K562 (cell line): ENCODE measurements around the gene PFN3. TPM values are rescaled to one million over a fixed set of nuclear protein-coding genes. Genes with fewer than 3 reads are reported as not detected.

Experiments used
- BRD9 ChIP-seq: fragments of 450-650 bp; IDR thresholded peaks from 2 replicates; pipeline ENCODE4 v1.6.1; 2018; ENCODE audit warnings: low read depth; ENCODE audit not compliant: partially characterized antibody
- CBX3 ChIP-seq, 2 experiments: IDR thresholded peaks; 1 replicate in 1 of 2; 2 replicates in 1 of 2; pipeline ENCODE4 v1.6.1; 2012; ENCODE audit warnings: inconsistent platforms in 2 of 2, low read length in 2 of 2, borderline replicate concordance in 1 of 2, control low read depth in 1 of 2
- CCNT2 ChIP-seq: IDR thresholded peaks from 2 replicates; pipeline ENCODE4 v1.6.1; 2011; ENCODE audit warnings: borderline replicate concordance, low read depth, mild to moderate bottlenecking, moderate library complexity, mixed read lengths, low read length; ENCODE audit not compliant: insufficient read length; ENCODE audit errors: extremely low read depth
- ELF2 ChIP-seq: fragments of 250-450 bp; sonication (Bioruptor Pico); IDR thresholded peaks from 2 replicates; pipeline ENCODE4 v1.5.0; 2021; ENCODE audit warnings: mild to moderate bottlenecking
- ESRRB ChIP-seq: fragments of 250-450 bp; sonication (Bioruptor Pico); IDR thresholded peaks from 2 replicates; pipeline ENCODE4 v1.5.0; 2020; ENCODE audit warnings: mild to moderate bottlenecking, moderate library complexity, borderline replicate concordance
- FOXP1 ChIP-seq: sonication (generic); formaldehyde crosslinking; IDR thresholded peaks from 2 replicates; pipeline ENCODE4 v1.8.0; 2022; ENCODE audit warnings: mild to moderate bottlenecking, missing genetic modification reagents
- GTF3C2 ChIP-seq: IDR thresholded peaks from 3 replicates; pipeline ENCODE4 v1.6.1; 2011; ENCODE audit warnings: borderline replicate concordance, mild to moderate bottlenecking, moderate library complexity; ENCODE audit not compliant: insufficient read length; ENCODE audit errors: extremely low read depth
- HNRNPUL1 ChIP-seq: fragments of 200-400 bp; formaldehyde crosslinking; IDR thresholded peaks from 2 replicates; pipeline ENCODE4 v1.6.1; 2017; ENCODE audit warnings: low read length
- NCOR1 ChIP-seq: fragments of 450-650 bp; IDR thresholded peaks from 2 replicates; pipeline ENCODE4 v1.6.1; 2016; ENCODE audit warnings: mild to moderate bottlenecking, moderate library complexity
- NFATC3 ChIP-seq: fragments of 450-650 bp; IDR thresholded peaks from 2 replicates; pipeline ENCODE4 v1.6.1; 2017; ENCODE audit warnings: mild to moderate bottlenecking
- POLR2H ChIP-seq: IDR thresholded peaks from 2 replicates; pipeline ENCODE4 v1.6.1; 2016; ENCODE audit warnings: missing genetic modification characterization, low read depth, mild to moderate bottlenecking, control low read depth, missing compliant biosample characterization, moderate library complexity
- RFX7 ChIP-seq: fragments of 250-450 bp; sonication (Bioruptor Pico); IDR thresholded peaks from 2 replicates; pipeline ENCODE4 v1.5.1; 2021; ENCODE audit warnings: mild to moderate bottlenecking
- SIN3A ChIP-seq, 2 experiments: fragments of 150-350 bp in 1 of 2; IDR thresholded peaks; 2 replicates each; pipeline ENCODE4 v1.6.1; 2011 to 2016; ENCODE audit warnings: borderline replicate concordance in 2 of 2, low read depth in 2 of 2, low read length in 2 of 2, mild to moderate bottlenecking in 2 of 2, moderate library complexity in 2 of 2; ENCODE audit not compliant: control insufficient read depth in 1 of 2
- SMAD4 ChIP-seq: fragments of 250-450 bp; sonication (Bioruptor Pico); conservative IDR thresholded peaks from 2 replicates; pipeline ENCODE4 v1.8.0; 2021; ENCODE audit warnings: inconsistent platforms, mild to moderate bottlenecking, moderate library complexity
- STAT5B ChIP-seq: fragments of 250-450 bp; sonication (Bioruptor Pico); IDR thresholded peaks from 2 replicates; pipeline ENCODE4 v1.8.0; 2021; ENCODE audit warnings: mild to moderate bottlenecking, inconsistent platforms
- TAF1 ChIP-seq: IDR thresholded peaks from 2 replicates; pipeline ENCODE4 v1.6.1; 2011; ENCODE audit warnings: mild to moderate bottlenecking, low read length, moderate library complexity; ENCODE audit not compliant: insufficient read depth, control insufficient read depth, severe bottlenecking; ENCODE audit errors: extremely low read depth
- TFAM ChIP-seq: fragments of 250-450 bp; sonication (Bioruptor Pico); conservative IDR thresholded peaks from 2 replicates; pipeline ENCODE4 v1.5.0; 2021; ENCODE audit warnings: mild to moderate bottlenecking, moderate library complexity
- ZNF140 ChIP-seq: fragments of 250-450 bp; sonication (Bioruptor Pico); IDR thresholded peaks from 2 replicates; pipeline ENCODE4 v1.8.0; 2021; ENCODE audit warnings: moderate library complexity, mild to moderate bottlenecking, inconsistent platforms
- ZNF23 ChIP-seq: fragments of 250-450 bp; sonication (Bioruptor Pico); IDR thresholded peaks from 2 replicates; pipeline ENCODE4 v1.4.0; 2020; ENCODE audit warnings: mild to moderate bottlenecking
- ZNF3 ChIP-seq: fragments of 250-450 bp; sonication (Bioruptor Pico); IDR thresholded peaks from 2 replicates; pipeline ENCODE4 v1.5.0; 2021; ENCODE audit warnings: mild to moderate bottlenecking, moderate library complexity
- ZNF586 ChIP-seq: fragments of 450-650 bp; formaldehyde crosslinking; conservative IDR thresholded peaks from 2 replicates; pipeline ENCODE4 v1.4.0; 2020; ENCODE audit warnings: mild to moderate bottlenecking, moderate library complexity
- ZNF655 ChIP-seq: fragments of 250-450 bp; sonication (Bioruptor Pico); IDR thresholded peaks from 2 replicates; pipeline ENCODE4 v1.5.0; 2021
- polyA plus RNA-seq, 8 experiments: library from polyadenylated mRNA; depleted of rRNA in 4 of 8; stranded (reverse) in 5 of 8; unstranded in 3 of 8; fragments of >200 nt; fragmentation: Nextera tagmentation in 2 of 8; fragmentation: Illumina TruSeq in 1 of 8; extraction: Ambion mirVana in 2 of 8; extraction: Trizol in 1 of 8; gene quantifications; 2 replicates each; pipeline versions ENCODE4 v1.2.1 to v1.2.3, GENCODE V29; 2011 to 2014; ENCODE audit warnings: inconsistent platforms in 1 of 8, missing spikeins in 1 of 8
- total RNA-seq, 7 experiments: library from RNA; depleted of rRNA in 6 of 7; stranded (reverse); fragments of >200 nt in 6 of 7; fragmentation: Illumina TruSeq in 2 of 7; extraction: Trizol in 2 of 7; gene quantifications; 2 replicates each; pipeline versions ENCODE4 v1.2.1 to v1.2.3, GENCODE V29; 2011 to 2021; ENCODE audit warnings: low replicate concordance in 1 of 7

The PFN3 gene
- total and polyA plus RNA-seq, 9 of the 15 experiments (the other 6 are each of a cell fraction or from before 2014, with no cell fraction given): not detected

GRCh38 chr5:177403792-177404640 is 3.6 kb upstream of the PFN3 start (continued):
- TF ChIP-seq STAT5B (CRISPR knock-in tag) (no peak), TFAM (CRISPR knock-in tag) (no peak), CCNT2 (peak; percentile 79), BRD9 (no peak), RFX7 (CRISPR knock-in tag) (no peak), HNRNPUL1 (no peak), GTF3C2 (no peak), ZNF140 (CRISPR knock-in tag) (no peak), NFATC3 (no peak), ZNF23 (CRISPR knock-in tag) (no peak), ZNF3 (CRISPR knock-in tag) (no peak), ZNF586 (no peak), CBX3 (IDR thresholded peaks at IDR 0.05; ENCODE audit: borderline replicate concordance in 1 of 2, low read length in 2 of 2) (peak in 1 of 2 experiments; percentile 73; a peak in 1 of 3 replicates), SIN3A (IDR thresholded peaks at IDR 0.05; ENCODE audit: borderline replicate concordance in 2 of 2, control insufficient read depth in 1 of 2, low read depth in 2 of 2, low read length in 2 of 2) (peak; percentile 84 to 87; a peak in 3 of 4 replicates), SMAD4 (CRISPR knock-in tag) (peak; percentile 73), TAF1 (peak; percentile 53), ELF2 (CRISPR knock-in tag) (0 out of 2 replicates have a peak, but pooled peaks have one; percentile 25), FOXP1 (CRISPR knock-in tag) (peak; percentile 83; the same call in 1 of the 2 replicates), ZNF655 (CRISPR knock-in tag) (no peak), ESRRB (CRISPR knock-in tag) (no peak), NCOR1 (no peak), POLR2H (tag) (no peak)
